ENCODE measurements around the gene PTPRR. TPM values are rescaled to one million over a fixed set of nuclear protein-coding genes. Genes with fewer than 3 reads are reported as not detected.

PTPRR gene
- total and polyA plus RNA-seq, 2 of the 13 experiments (the other 11 are each of a cell fraction or from before 2014, with no cell fraction given), result not detected

DNA sequence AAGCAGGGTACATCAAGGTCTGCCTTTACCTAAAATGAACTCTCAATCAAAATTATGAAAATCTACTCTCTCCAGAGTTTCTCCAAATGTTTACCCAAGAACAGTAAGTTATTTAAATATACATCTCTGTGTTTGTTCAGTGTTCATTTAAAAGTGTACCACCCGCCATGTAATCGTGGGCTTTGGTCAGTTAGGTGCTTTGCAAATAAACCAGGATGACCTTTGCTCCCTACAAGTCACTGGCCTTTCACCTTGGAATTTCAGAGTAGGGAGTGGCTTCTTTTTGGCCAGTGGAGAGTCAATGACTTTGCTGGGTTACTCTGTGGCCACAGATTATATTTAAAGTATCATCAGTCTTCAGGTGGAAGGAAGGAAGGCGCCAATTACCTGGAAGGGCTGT lies 208.7 kb downstream of the PTPRR start:
- Histone ChIP-seq H3K9ac (ENCODE audit: insufficient read depth, low read depth, low read length) (no peak overlapping the region), H3K36me3 (replicated peaks in 1 of 2; ENCODE audit: control insufficient read depth in 1 of 2, insufficient read depth in 2 of 2, low read length in 2 of 2) (no peaks in the 10 kb centered on the region), H4K20me1 (ENCODE audit: insufficient read depth, low read length) (no peaks in the 10 kb centered on the region), H2AFZ (ENCODE audit: low read length) (no peak overlapping the region), H3K79me2 (ENCODE audit: insufficient read depth, low read length) (no peaks in the 10 kb centered on the region), H3K27ac (ENCODE audit: extremely low read length, insufficient read depth, low read length) (no peak overlapping the region), H3K4me3 (replicated peaks in 1 of 3; ENCODE audit: insufficient read depth in 1 of 3, low read depth in 2 of 3, low read length in 3 of 3) (no peak overlapping the region), H3K4me2 (ENCODE audit: low read depth, low read length) (no peak overlapping the region; the same call in 1 of the 2 replicates), H3K9me3 (ENCODE audit: low read length) (no peaks in the 10 kb centered on the region), H3K27me3 (ENCODE audit: control insufficient read depth in 1 of 2, insufficient read depth in 2 of 2, low read length in 2 of 2) (no peaks in the 10 kb centered on the region; a peak in 1 of 5 replicates), H3K4me1 (ENCODE audit: insufficient read depth, low read length) (peaks cover 9% of the 10 kb centered on the region)
- DNase-seq (ENCODE audit: low spot score) (peak; percentile 25), FAIRE-seq (no peak), ATAC-seq (peak; percentile 47; the same call in 2 of the 3 replicates)
- ChIA-PET CTCF (ENCODE audit: low intra/inter-chr PET ratio, low total read pairs) (no interaction called here), POLR2A (no interaction called here)
- BruUV-seq (replicated peaks), result no TSS peak
- 14% methylated on average over 3 of the region's 3 CpGs for WGBS (ENCODE audit: low lambda C conversion rate)
- intact Hi-C loops (cut with micrococcal nuclease; ENCODE audit: unreplicated experiment) (no loop called here), in situ Hi-C loops (cut with HindIII; ENCODE audit: extremely low pct_ligation_motif_present, low pct_unique_long_range_greater_than_20kb) (no loop called here)
- peak; percentile 29; the same call in 1 of the 2 replicates for TF ChIP-seq PPARG (CRISPR knock-in tag; conservative IDR thresholded peaks at IDR 0.05)
- peak; percentile 83 for TF ChIP-seq HNF4A (CRISPR knock-in tag; IDR thresholded peaks at IDR 0.05)
- TF ChIP-seq, protein P1, sequence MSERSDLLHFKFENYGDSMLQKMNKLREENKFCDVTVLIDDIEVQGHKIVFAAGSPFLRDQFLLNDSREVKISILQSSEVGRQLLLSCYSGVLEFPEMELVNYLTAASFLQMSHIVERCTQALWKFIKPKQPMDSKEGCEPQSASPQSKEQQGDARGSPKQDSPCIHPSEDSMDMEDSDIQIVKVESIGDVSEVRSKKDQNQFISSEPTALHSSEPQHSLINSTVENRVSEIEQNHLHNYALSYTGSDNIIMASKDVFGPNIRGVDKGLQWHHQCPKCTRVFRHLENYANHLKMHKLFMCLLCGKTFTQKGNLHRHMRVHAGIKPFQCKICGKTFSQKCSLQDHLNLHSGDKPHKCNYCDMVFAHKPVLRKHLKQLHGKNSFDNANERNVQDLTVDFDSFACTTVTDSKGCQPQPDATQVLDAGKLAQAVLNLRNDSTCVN (CRISPR knock-in tag; IDR thresholded peaks at IDR 0.05; ENCODE audit: borderline replicate concordance), result no peak
- peak; percentile 18 for TF ChIP-seq TEAD3 (CRISPR knock-in tag; optimal IDR thresholded peaks at IDR 0.05; ENCODE audit: borderline replicate concordance)
- no peak for TF ChIP-seq CC2D1A (CRISPR knock-in tag; IDR thresholded peaks at IDR 0.05)
- peak; percentile 87 for TF ChIP-seq NR2F2 (IDR thresholded peaks at IDR 0.05; ENCODE audit: borderline replicate concordance, low read depth)
- 0 out of 2 replicates have a peak, but pooled peaks have one; percentile 15 for TF ChIP-seq RXRB (CRISPR knock-in tag; IDR thresholded peaks at IDR 0.05; ENCODE audit: borderline replicate concordance)
- peak; percentile 48 for TF ChIP-seq ARID5B (CRISPR knock-in tag; IDR thresholded peaks at IDR 0.05)
- TF ChIP-seq ZNF713 (CRISPR knock-in tag; IDR thresholded peaks at IDR 0.05), result no peak
- no peak for TF ChIP-seq SMYD3 (CRISPR knock-in tag; IDR thresholded peaks at IDR 0.05)
- peak; percentile 33; the same call in 1 of the 2 replicates for TF ChIP-seq FOXA3 (CRISPR knock-in tag; IDR thresholded peaks at IDR 0.05)
- peak; percentile 86 for TF ChIP-seq NR2F6 (IDR thresholded peaks at IDR 0.05)
- peak; percentile 60 for TF ChIP-seq NR2F6 (CRISPR knock-in tag; IDR thresholded peaks at IDR 0.05)
- TF ChIP-seq, protein P2, sequence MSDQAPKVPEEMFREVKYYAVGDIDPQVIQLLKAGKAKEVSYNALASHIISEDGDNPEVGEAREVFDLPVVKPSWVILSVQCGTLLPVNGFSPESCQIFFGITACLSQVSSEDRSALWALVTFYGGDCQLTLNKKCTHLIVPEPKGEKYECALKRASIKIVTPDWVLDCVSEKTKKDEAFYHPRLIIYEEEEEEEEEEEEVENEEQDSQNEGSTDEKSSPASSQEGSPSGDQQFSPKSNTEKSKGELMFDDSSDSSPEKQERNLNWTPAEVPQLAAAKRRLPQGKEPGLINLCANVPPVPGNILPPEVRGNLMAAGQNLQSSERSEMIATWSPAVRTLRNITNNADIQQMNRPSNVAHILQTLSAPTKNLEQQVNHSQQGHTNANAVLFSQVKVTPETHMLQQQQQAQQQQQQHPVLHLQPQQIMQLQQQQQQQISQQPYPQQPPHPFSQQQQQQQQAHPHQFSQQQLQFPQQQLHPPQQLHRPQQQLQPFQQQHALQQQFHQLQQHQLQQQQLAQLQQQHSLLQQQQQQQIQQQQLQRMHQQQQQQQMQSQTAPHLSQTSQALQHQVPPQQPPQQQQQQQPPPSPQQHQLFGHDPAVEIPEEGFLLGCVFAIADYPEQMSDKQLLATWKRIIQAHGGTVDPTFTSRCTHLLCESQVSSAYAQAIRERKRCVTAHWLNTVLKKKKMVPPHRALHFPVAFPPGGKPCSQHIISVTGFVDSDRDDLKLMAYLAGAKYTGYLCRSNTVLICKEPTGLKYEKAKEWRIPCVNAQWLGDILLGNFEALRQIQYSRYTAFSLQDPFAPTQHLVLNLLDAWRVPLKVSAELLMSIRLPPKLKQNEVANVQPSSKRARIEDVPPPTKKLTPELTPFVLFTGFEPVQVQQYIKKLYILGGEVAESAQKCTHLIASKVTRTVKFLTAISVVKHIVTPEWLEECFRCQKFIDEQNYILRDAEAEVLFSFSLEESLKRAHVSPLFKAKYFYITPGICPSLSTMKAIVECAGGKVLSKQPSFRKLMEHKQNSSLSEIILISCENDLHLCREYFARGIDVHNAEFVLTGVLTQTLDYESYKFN (CRISPR knock-in tag; conservative IDR thresholded peaks at IDR 0.05), result peak; percentile 49; the same call in 1 of the 2 replicates
- TF ChIP-seq ZNF251 (CRISPR knock-in tag; IDR thresholded peaks at IDR 0.05), result no peak
- TF ChIP-seq EP300 (IDR thresholded peaks at IDR 0.05; ENCODE audit: low read depth in 2 of 2, low read length in 2 of 2), result peak in 1 of 2 experiments; percentile 32; a peak in 1 of 4 replicates
- TF ChIP-seq EP300 (CRISPR knock-in tag; IDR thresholded peaks at IDR 0.05; ENCODE audit: borderline replicate concordance), result no peak
- TF ChIP-seq ZMYM4 (CRISPR knock-in tag; IDR thresholded peaks at IDR 0.05), result peak; percentile 27; the same call in 1 of the 2 replicates
- 0 out of 2 replicates have a peak, but pooled peaks have one; percentile 20 for TF ChIP-seq BCL6 (CRISPR knock-in tag; IDR thresholded peaks at IDR 0.05)

All from HepG2 (cell line).